GM18520 (cell line): ENCODE data around the gene POLR2J.
A peak's percentile ranks its signal among the peaks of the same experiment; 100 is the strongest.

Experiments
- ATAC-seq: cut with Tn5 transposase; IDR thresholded peaks from one replicate; pipeline ENCODE4 v1.9.1; 2021; ENCODE audit not compliant: unreplicated experiment

POLR2J gene

GRCh38 chr7:102444961-102445673 lies 33.6 kb downstream of the POLR2J start:
- ATAC-seq: no peak

GRCh38 chr7:102439963-102440795 lies 38.5 kb downstream of the POLR2J start:
- ATAC-seq: no peak

GRCh38 chr7:102436118-102436517 lies 42.6 kb downstream of the POLR2J start:
- no peak for ATAC-seq

GRCh38 chr7:102434039-102434486 lies 44.7 kb downstream of the POLR2J start:
- ATAC-seq: no peak

GRCh38 chr7:102433219-102434038 lies 45.3 kb downstream of the POLR2J start, which contains the start of gene ORAI2:
Gene ORAI2 (plus strand): TSS chr7:102433575. CDS start chr7:102438957, 5,382 bp downstream.
- peak; percentile 47 for ATAC-seq

- ATAC-seq: peak; percentile 21
Observed at GRCh38 chr7:102432442-102433218, 46.1 kb downstream of the POLR2J start.

- peak; percentile 30 for ATAC-seq
Observed at GRCh38 chr7:102431617-102432298, 47.0 kb downstream of the POLR2J start.

GRCh38 chr7:102429141-102429899 lies 49.4 kb downstream of the POLR2J start:
- no peak for ATAC-seq

- no peak for ATAC-seq
Observed at GRCh38 chr7:102427019-102427405, 51.7 kb downstream of the POLR2J start.

GRCh38 chr7:102426268-102427018 lies 52.3 kb downstream of the POLR2J start:
- no peak for ATAC-seq

GRCh38 chr7:102425639-102426267 lies 53.0 kb downstream of the POLR2J start:
- ATAC-seq: peak; percentile 47

GRCh38 chr7:102424787-102425218 lies 53.9 kb downstream of the POLR2J start:
- no peak for ATAC-seq

GRCh38 chr7:102424129-102424551 lies 54.6 kb downstream of the POLR2J start:
- ATAC-seq: no peak
